NOMO-1 treated with dmso at 0.1 percent for 144 hours (cell line): ENCODE data around the gene SIL1.
"Not testable (repeated sequence)": the region's sequence is repeated elsewhere in the genome, so short reads cannot be mapped to it uniquely, and the experiment has no call there.

Source experiments
- DNase-seq: peaks from one replicate; lab custom pipeline; 2025; ENCODE audit not compliant: unreplicated experiment; lab: John Stamatoyannopoulos, UW

Gene SIL1

DNA sequence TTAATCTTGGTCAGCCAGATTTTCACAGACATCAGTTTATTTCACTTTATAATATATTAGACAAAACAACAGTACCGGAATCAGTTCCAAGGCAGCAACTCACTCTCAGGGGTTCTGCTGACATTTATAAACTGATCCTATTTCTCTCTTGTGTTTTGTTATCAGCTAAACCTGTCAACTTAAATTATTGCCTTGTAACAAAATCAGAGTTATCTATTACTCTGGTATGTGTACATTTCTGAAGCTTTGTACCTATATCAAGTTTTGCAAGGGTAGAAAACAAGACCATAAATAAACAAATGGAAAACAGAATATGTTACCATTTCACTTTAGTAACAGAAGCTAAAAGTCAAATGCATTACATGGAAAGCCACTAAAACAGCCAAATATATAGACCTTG lies 122.1 kb downstream of the SIL1 start:
- DNase-seq = no peak

DNA sequence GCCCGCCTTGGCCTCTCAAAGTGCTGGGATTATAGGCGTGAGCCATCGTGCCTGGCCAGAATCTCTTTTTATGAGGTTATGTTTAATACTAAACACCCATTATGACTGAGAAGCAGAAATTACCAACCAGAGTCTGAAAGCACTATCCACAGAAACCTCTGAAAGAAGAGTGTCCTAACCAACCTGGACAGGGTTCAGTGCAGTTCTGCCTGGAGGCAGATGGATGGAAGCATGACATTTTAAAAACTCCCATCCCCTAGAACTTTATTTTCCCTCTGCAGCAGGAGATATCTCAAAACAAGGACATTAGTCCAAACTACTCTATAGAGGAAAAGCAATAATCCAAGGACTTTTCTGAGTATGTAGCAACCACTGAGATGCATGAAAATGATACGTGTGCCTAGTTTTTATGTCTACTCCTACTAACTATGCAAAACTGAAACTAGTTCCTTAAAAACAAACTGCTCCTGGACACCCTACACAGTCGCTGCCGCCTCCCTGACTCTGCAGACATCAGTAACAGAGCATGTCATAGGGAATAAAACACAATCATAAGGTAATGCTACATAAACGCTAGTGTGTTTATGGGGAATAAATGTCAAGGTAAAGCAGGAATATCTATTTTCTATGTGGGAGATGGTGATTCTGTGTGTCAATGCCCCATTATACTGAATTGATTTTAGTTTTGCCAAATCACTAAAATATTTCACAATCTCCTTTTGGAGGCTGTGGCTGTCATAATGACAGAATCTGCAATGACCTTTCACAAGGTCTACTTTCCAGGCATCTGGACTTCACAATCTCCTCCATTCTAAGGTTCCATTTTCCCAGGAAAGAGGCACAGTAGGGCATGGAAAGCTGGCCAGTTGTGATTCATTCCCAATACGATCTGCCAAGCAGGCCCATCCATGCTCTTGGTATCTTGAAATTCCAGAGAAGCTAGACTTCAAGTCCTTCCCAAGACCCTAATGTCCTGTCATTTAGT lies 122.8 kb downstream of the SIL1 start:
- DNase-seq = peak; percentile 34

DNA sequence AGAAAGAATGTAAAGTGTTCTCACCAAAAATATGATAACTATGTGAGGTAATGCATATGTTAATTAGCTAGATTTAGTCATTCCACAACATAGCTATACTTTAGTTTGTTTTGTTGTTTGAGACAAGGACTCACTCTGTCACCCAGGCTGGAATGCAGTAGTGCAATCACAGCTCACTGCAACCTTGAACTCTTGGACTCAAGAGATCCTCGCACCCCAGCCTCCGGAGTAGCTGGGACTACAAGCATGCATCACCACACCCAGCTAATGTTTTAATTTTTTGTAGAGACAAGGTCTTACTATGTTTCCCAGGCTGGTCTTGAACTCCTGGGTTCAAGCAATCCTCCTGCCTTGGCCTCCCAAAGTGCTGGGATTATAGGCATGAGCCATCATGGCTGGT lies 124.2 kb downstream of the SIL1 start:
- DNase-seq = not testable (repeated sequence)

DNA sequence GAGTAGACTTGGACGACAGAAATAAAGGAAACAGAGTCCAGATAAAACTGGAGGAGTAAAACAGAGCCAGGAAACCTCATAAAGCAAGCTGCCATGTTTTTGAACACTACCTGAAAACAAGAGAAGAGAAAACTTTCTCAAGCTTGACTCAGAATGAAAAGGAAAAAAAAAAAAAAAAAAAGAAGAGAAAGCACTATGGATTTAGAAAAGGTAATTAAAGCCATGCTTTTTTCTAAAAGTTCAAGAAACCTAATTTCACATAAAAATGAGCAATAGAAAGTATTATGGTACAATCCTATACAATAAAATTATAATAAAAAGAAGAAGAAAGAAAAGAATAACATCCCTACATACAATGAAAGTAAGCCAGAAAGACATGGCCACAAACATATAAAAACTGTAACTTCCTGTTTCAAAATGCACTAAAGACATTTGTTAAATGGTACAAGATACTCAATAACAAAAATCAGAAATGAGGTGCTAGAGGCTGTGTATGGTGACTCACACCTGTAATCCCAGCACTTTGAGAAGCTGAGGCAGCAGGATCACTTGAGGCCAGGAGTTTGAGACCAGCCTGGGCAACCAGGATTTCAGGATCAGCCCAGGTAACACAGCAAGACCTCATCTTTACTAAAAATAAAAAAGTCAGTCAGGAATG lies 129.5 kb downstream of the SIL1 start:
- DNase-seq = no peak

DNA sequence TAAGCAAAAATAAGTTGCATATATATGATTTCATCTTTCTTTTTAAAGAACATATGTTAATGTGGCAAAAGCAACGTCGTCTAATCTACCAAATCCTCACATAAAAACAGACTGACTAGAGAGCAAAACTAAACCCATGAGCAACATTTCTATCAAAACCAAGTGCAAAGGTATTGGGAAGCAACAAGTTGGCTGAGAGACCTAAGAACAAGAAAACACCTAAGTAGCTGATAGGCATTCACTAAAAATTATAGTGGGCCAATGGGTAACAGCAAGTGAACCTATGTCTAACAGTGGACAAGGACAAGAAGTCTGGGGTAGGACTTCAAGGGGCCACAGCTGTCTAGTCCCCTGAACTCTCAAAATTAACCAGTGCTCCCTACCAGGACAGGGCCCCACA lies 130.1 kb downstream of the SIL1 start:
- DNase-seq = no peak

DNA sequence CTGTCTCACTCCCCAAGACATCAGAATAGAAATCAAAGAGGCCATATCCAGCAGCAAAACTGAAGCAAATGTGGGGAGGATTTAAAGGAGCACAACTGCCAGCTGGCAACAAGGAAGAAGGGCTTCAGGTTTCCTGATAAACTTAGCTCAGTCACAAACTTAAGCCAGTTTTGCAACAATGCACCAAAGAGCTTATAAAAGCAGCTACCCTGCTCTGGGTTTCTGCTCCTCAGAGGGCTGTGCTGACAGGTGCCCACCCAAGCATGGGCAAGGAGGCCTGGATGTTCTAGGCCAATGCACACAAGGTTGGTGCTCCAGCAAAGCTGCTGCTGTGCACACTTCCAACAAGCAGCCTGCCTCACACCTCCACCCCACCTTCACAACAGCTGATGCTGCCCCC lies 132.9 kb downstream of the SIL1 start:
- no peak for DNase-seq

DNA sequence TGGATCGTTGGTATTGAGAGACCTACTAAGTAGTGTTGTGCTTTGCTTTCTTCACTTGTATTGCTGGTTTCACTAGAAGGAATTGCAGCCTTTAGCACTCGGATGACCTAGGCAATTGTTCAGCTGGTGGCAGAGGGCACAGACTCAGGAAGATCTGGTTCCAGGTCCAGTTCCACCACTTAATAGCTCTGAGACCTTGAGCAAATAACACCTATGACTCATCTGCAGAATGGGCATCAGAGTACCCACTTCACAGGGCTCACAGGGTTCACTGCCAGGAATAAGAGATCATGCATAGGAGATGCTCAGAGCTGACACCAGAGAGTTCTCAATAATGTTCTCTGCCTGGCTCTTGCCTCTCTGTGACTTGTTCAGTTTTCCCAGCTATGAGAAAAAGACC lies 133.6 kb downstream of the SIL1 start:
- DNase-seq = no peak

DNA sequence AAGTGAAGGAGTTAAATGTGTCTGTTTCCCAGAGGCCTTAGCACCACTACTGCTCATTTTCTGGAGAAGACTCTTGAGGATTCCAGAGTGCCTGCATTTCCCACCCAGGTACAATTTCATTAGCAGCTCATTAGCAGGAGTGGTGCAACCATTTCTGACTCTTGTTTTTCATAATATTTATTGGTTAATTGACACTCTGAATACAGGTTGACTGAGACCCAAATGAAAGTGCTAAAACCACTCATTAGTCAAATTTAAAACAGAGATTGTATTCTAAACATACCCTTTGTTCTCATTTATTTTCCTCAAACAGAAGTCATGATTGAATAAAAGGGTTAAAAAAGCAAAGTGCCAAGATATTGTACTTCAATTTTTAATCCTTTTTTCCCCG lies 134.5 kb downstream of the SIL1 start:
- no peak for DNase-seq

DNA sequence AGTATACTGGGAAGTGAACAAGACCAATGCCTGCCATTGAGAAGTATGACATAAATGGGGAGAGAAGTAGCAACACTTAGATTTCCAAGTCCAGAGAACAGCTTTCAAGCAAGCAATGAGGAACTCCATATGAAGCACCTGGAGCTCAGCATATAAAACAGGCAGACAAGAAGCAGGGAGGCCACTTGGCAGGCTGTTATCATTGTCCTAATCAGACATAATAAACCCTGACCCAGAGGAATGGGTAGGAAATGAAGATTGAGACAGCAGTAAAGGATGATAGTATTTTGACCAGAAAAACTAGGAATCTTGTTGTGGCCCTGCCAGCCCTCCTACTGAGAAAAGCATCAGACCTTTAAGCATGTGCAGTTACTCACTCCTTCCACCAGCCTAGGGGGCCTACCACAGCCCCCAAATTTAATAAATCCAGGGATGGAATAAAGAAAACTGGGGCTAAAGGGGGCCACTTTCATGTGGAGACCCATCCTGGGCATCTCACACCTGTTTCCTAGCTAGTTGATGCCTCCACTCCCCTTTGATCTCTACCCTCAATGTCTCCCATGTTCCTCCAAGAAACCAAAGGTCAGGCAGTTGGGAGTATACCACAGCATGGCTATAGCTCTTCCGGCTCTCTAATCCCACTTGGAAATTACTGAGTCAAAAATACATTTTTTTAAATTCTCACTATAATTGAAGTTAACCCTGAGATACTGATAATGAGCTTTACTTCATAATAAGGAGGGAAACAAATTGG lies 135.1 kb downstream of the SIL1 start:
- DNase-seq = no peak

DNA sequence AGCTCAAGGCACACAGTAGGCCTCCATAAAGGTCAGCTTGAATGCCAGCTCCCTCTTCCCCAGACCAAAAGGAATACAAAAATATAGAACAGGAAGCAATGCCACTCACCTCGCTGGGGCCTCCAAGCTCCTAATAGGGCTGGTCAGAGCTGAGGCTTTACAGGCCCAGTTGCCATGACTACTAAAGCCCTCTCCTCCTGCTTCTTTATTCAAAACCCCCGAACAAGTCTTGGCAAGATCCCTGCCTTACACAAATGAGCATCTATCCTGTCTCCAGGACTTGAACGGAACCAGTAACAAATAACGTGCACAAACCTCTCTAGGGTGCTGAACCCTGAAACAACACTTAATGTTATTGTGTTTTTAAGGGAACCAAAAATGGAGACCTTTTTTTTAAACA lies 136.3 kb downstream of the SIL1 start:
- no peak for DNase-seq

DNA sequence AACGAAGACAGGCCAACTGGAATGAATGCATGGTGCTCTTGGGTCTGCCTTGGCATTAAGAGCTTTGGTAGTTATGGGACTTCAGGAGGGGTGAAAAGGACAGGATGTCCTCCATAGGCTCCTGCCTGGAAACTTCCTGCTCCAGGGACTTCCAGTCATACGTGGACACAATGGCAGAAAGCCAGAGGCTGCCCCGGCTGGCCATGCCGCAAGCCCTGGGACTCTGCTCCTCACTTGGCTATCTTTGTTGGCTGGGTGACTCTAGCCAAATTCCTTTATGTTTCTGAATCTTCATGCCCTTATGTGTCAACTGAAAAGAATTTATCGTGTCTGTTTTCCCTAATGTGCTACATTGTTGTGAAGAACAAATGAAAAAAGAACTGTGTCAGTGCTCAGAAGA lies 136.9 kb downstream of the SIL1 start:
- no peak for DNase-seq

DNA sequence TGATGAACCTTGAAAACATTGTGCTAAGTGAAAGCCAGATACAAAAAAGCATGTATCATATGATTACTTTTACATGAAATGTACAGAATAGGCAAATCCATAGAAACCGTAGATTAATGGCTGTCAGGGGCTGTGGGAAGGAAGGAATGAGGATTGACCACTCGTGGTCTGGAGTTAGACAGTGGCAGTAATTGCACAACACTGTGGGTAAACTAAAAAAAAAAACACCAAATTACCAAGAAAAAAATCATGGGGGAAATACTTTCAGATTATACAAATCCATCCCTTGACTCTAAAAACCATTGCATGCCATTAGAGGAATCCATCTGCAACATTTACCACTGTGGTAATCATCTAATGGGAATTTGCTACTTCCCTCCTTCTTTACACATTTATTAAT lies 140.0 kb downstream of the SIL1 start:
- no peak for DNase-seq

DNA sequence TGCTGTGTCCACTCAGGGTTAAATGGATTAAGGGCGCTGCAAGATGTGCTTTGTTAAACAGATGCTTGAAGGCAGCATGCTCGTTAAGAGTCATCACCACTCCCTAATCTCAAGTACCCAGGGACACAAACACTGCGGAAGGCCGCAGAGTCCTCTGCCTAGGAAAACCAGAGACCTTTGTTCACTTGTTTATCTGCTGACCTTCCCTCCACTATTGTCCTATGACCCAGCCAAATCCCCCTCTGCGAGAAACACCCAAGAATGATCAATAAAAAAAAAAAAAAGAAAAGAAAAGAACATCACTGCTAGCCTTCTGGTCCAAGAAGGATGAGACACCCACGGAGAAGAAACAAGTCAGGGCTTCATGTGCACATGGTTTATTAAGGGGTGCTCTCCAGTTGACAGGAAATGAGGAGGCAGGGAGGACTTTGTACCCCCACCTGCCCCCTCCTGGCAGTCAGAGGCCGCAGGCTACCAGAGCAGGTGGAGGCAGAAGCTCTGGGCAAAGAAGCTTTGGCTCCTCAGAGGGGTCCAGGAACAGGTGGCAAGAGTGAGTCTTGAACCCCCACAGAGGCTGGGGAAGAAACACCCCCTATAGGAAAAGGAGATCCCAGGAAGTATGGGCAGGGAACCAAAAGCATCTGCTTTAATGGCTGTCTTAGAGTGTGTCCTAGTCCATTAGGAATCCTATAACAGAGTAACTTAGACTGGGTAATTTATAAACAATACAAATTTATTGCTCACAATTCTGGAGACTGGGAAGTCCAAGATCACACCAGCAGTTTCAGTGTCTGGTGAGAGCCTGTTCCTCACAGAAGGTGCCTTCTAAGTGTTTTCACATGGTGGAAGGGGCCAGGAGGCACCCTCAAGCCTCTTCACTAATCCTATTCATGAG lies 140.9 kb downstream of the SIL1 start:
- DNase-seq = not testable (repeated sequence)

DNA sequence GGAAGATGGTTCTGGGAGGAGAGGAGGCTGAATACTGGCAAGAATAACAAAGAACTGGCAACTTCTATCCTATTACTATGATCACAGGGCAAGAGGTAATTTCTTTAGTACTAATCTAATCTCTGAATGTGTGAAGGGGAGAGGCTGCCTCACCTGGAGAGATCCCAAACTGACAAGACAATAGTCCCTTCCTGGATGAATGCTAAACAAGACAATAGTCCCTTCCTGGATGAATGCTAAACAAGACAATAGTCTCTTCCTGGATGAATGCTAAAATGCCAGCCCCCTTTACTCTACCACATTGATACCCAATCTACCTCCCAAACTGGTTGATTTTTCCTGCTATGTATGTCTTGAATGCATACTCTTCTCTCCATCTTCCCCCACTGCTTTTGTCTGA lies 145.2 kb downstream of the SIL1 start:
- no peak for DNase-seq

DNA sequence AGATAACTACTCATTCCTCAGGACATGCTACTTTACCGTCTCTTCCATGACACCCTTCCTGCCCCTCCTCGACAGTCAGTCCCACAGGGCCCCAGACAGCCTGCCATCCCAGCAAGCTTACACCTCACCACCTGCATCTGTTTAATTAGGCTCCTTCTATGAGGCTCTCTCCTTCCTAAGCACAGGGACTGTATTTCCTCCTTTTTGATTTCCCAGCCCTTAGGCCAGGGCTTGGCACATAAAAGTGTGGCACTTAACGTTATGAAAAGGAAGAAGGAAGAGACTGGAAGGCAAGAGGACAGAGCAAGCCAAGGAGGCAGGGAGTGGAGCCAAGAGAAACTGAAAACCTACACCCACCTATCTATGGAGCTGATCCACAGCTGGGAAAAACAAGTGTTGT lies 146.8 kb downstream of the SIL1 start:
- no peak for DNase-seq

DNA sequence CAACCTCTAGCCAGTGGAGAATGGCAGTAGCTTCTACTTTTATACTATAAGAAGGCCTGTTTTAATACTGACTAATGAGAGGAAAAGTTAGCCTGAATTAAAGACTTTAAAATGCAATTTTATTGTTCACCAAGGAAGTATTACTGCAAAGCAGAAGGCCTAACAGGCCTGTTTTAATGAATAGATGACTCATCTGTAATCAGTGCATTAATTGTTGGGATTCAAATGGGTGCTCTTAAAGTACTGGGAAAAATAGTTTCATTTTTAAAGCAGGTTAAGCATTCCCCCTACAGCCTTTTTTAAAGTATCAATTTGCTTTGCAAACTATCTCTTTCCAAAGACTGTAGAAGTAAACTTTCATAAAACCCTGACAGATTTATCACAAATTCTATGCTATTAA lies 147.7 kb downstream of the SIL1 start:
- no peak for DNase-seq

DNA sequence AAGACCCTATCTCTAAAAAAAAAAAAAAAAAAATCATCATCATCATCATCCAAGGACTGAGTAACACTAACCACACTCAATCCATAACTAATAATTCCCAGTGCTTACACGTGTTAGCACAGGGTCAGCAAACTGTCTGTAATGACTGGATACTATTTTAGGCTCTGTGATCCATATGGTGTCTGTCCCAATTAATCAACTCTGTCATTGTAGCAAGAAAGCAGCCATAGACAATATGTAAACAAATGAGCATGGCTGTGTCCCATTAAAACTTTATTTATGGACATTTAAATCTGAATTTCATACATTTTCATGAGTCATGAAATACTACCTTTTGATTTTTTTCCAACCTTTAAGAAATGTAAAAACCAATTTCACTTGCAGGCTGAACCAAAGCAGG lies 148.4 kb downstream of the SIL1 start:
- DNase-seq = no peak

DNA sequence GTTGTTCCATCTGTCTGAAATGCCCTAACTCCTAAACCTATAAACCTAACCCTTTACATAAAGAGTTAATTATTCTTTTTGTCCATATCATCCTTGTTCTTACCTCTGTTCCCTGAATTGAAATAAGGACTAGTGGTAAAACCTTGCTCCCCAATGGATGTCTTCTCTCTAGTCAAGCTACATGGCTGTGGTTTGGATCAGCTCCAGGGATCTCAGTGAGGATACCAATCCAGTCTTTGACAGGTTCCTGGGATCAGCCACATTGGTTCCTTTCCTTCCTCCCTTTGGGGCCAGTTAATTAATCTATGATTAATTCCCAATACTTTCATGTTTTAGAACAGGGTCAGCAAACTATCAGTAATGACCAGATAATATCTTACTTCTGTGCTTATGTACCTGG lies 151.6 kb downstream of the SIL1 start:
- no peak for DNase-seq

DNA sequence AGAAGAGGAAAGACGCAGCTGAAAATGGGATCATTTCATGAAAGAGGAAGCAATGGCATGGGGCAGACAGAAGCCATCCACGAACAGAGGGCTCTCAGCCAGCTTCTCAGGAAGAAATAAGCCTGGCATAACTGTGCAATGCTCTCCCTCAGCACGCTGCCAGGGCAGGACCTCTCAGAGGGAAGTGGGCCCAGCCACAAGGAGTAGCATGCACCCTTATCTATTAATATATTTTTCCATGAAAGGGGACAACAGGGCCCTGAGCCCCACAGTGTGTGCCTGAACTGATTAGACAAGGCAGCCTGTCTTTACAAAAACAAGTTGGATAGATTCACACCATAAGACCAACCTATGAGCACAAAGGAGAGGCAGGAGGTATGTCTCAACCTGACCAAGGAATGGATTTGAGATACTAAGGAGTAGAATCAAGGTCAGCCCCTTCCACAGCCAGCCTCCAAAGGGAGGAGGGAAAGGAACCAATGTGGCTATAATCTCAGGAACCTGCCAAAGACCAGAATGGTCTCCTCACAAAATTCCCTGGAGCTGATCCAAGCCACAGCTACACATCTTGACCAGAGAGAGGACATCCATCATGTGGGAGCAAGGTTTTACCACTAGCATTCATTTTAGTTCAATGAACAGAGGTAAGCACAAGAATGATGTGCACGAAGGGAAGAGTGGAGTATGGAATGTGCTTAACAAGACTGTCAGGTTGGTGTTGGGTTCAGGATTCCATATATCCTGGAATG lies 154.8 kb downstream of the SIL1 start:
- no peak for DNase-seq

DNA sequence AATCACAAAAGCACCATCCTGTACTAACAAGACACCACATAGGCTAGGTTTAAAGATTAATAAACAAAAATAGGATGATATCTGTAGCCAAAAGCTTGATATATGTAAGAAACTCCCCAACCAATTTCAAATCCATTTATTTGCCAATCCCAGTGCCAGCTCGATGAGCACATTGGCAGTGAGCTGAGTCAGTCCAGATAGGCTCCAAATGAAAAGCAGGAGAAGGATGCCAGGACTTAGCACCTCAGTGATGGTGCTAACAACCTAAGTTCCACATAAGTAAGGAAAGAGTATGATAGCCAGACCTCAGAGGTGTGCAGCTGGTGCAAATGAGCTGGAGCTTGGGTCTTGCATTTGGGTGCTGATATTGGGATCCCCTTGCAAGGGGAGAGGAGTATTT lies 158.1 kb downstream of the SIL1 start:
- no peak for DNase-seq
